Fibroblast of villous mesenchyme (primary cell): ENCODE results near the gene CLGN. TPM values are rescaled to one million over a fixed set of nuclear protein-coding genes. Genes with fewer than 3 reads are reported as not detected.
"Not testable (repeated sequence)": the region's sequence is repeated elsewhere in the genome, so short reads cannot be mapped to it uniquely, and the experiment has no call there.

Experiments used
- DNase-seq: peaks from one replicate; pipeline ENCODE4 v3.0.0-alpha.2; 2010; ENCODE audit warnings: low read depth
- H3K4me3 ChIP-seq: 2 replicates; pipeline ENCODE4 v1.5.1; 2011; ENCODE audit warnings: low read depth, mild to moderate bottlenecking, low read length
- total RNA-seq: library from RNA; depleted of rRNA; stranded (reverse); fragments of >200 nt; gene quantifications from 2 replicates; pipeline ENCODE4 v1.2.3, GENCODE V29; 2012
- TF ChIP-seq, protein P1 (sequence below): IDR thresholded peaks from 2 replicates; pipeline ENCODE4 v1.5.1; 2012; ENCODE audit warnings: low read depth, mild to moderate bottlenecking, low read length; ENCODE audit not compliant: insufficient read depth

CLGN gene
- total RNA-seq, 1 donor, result 1.7 TPM

DNA sequence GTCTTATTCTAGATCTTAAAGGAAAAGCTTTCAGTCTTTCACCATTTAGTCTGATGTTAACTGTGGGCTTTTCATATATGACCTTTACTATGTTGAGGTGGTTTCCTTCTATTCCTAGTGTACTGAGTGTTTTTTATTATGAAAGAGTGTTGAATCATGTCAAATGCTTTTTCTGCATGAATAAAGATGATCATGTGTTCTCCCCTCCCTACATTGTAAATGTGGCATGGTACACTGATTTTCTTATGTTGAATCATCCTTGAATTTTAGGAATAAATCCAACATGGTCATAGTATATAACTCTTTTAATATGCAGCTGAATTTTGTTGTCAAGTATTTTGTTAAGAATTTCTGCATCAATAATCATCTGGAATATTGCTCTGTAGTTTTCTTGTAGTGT lies 4.3 kb downstream of the CLGN start:
- no peak for DNase-seq
- H3K4me3 ChIP-seq, result no peak overlapping the region
- TF ChIP-seq, protein P1, sequence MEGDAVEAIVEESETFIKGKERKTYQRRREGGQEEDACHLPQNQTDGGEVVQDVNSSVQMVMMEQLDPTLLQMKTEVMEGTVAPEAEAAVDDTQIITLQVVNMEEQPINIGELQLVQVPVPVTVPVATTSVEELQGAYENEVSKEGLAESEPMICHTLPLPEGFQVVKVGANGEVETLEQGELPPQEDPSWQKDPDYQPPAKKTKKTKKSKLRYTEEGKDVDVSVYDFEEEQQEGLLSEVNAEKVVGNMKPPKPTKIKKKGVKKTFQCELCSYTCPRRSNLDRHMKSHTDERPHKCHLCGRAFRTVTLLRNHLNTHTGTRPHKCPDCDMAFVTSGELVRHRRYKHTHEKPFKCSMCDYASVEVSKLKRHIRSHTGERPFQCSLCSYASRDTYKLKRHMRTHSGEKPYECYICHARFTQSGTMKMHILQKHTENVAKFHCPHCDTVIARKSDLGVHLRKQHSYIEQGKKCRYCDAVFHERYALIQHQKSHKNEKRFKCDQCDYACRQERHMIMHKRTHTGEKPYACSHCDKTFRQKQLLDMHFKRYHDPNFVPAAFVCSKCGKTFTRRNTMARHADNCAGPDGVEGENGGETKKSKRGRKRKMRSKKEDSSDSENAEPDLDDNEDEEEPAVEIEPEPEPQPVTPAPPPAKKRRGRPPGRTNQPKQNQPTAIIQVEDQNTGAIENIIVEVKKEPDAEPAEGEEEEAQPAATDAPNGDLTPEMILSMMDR, result no peak

- DNase-seq, H3K4me3 ChIP-seq: not testable (repeated sequence)
These were observed 14.1 kb downstream of the CLGN start for GRCh38 chr4:140413130-140413969.

DNA sequence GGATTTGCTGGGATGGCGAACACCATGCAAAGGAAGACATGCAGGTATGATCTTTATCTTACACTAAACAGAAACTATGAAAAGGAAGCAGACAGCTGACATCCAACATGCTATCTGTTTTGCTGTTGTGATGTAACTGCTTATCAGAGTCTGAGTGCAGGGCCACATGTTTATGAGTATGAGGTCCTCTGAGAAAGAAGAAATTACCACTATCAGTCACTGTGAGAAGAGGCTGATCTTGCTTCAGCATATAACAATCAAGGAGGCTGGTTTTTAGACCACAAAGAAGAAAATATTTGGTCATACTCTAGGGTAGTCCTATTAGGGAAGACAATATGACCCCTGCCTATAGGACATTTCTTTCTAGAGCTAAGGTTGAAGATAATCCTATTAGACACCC lies 18.5 kb downstream of the CLGN start:
- no peak for DNase-seq
- no peak overlapping the region for H3K4me3 ChIP-seq
- TF ChIP-seq, protein P1, result no peak

GRCh38 chr4:140406292-140406691 lies 21.2 kb downstream of the CLGN start:
- H3K4me3 ChIP-seq, result no peak overlapping the region
- TF ChIP-seq, protein P1, result no peak
- no peak for DNase-seq

DNA sequence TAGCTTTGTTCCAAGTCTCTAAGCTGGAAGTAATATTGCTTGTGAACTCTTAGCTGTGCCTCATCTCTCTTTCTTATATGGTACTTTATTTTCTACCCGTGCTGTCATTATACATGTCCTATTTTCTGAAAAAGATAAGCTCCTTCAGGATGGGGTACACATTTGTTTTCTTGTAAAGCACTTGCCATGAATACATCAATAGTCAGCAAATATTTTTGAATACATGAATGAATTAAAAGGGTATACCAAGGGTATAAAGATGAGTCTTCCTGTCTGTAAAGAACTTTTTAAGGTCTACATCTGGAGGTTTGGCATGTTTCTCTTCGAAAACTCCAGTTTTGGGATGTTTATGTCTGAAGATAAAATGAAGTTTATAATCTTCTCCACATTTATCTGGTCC lies 27.3 kb downstream of the CLGN start:
- DNase-seq, result no peak
- no peak overlapping the region for H3K4me3 ChIP-seq
- TF ChIP-seq, protein P1, result no peak

DNA sequence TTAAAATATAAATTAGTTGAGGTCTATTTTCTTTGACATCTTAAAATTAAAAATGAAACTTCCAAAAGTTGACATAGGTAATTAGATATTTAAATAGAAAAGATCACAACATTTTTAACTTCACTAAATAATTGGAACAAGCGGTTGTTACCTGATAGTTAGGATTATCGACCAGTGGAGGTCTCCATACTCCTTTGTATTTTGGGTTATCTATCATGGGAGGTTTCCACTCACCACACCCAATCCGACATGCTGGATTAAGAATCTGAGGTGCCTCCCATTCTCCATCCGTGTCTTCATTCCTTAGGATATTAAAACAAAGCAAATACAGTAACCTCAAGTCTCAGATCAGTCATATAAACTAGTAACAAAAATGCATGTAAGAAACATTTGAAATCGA lies 31.8 kb downstream of the CLGN start:
- no peak overlapping the region for H3K4me3 ChIP-seq
- TF ChIP-seq, protein P1, result no peak
- no peak for DNase-seq

DNA sequence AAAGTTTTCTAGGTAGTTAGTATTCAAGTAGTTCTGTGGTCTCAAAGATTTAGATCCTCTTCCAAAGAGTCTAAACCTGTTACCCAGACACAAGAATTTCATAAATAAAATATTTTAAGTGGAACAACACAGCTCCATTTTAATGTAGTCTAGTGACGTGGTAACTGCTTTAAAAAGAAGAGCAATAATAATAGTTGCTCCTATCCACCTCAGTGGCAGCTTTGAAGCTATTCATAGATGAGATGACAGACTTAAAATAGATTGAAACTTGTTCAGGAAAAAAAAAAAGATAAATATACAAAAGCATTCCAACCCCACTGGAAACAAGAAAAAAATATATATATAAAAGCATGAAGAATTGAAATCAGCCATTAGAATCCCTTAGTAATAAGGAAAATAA lies 39.4 kb downstream of the CLGN start:
- TF ChIP-seq, protein P1, result no peak
- DNase-seq, result no peak
- no peak overlapping the region for H3K4me3 ChIP-seq
